GM18498 (cell line): ENCODE results near the gene CLIP4.
"Not testable (repeated sequence)": the region's sequence is repeated elsewhere in the genome, so short reads cannot be mapped to it uniquely, and the experiment has no call there.

Source experiments
- ATAC-seq: cut with Tn5 transposase; IDR thresholded peaks from one replicate; pipeline ENCODE4 v1.9.1; 2021; ENCODE audit warnings: mild to moderate bottlenecking, moderate library complexity; ENCODE audit not compliant: unreplicated experiment

CLIP4 gene

GRCh38 chr2:29097569-29097968, 17.6 kb upstream of the CLIP4 start:
- ATAC-seq: no peak

GRCh38 chr2:29100564-29100963, 14.7 kb upstream of the CLIP4 start:
- ATAC-seq: no peak

- no peak for ATAC-seq
Observed at GRCh38 chr2:29104688-29105087, 10.5 kb upstream of the CLIP4 start.

- ATAC-seq: no peak
Observed at GRCh38 chr2:29105375-29105774, 9.8 kb upstream of the CLIP4 start.

- no peak for ATAC-seq
Observed at GRCh38 chr2:29106256-29106655, 9.0 kb upstream of the CLIP4 start.

GRCh38 chr2:29106980-29107388, 8.2 kb upstream of the CLIP4 start:
- ATAC-seq: no peak

GRCh38 chr2:29107547-29107946, 7.7 kb upstream of the CLIP4 start:
- not testable (repeated sequence) for ATAC-seq

- no peak for ATAC-seq
Observed at GRCh38 chr2:29108225-29108624, 7.0 kb upstream of the CLIP4 start.

GRCh38 chr2:29109246-29109645, 6.0 kb upstream of the CLIP4 start:
- ATAC-seq: no peak

GRCh38 chr2:29110916-29111535, 4.2 kb upstream of the CLIP4 start:
- no peak for ATAC-seq

- ATAC-seq: no peak
Observed at GRCh38 chr2:29112379-29112778, 2.8 kb upstream of the CLIP4 start.

GRCh38 chr2:29113027-29113686, 2.1 kb upstream of the CLIP4 start:
- no peak for ATAC-seq

GRCh38 chr2:29113891-29114321, 1.3 kb upstream of the CLIP4 start:
- no peak for ATAC-seq

GRCh38 chr2:29114586-29114945, 649 bp upstream of the CLIP4 start:
- ATAC-seq: no peak

- ATAC-seq: peak; percentile 45
Observed at GRCh38 chr2:29115797-29116781, 874 bp downstream of the CLIP4 start.

- ATAC-seq: no peak
Observed at GRCh38 chr2:29117636-29118303, 2.6 kb downstream of the CLIP4 start.

GRCh38 chr2:29119211-29119610, 4.0 kb downstream of the CLIP4 start:
- ATAC-seq: no peak

- no peak for ATAC-seq
Observed at GRCh38 chr2:29120846-29121245, 5.6 kb downstream of the CLIP4 start.

GRCh38 chr2:29123617-29124349, 8.6 kb downstream of the CLIP4 start:
- no peak for ATAC-seq

GRCh38 chr2:29124504-29124903, 9.3 kb downstream of the CLIP4 start:
- ATAC-seq: no peak
